ENCODE results near the gene KIFAP3.

- no peak for TF ChIP-seq EZH2 (IDR thresholded peaks at IDR 0.05; ENCODE audit: borderline replicate concordance, insufficient read depth, low read depth, low read length, poor library complexity, severe bottlenecking)
- TF ChIP-seq, protein P1, sequence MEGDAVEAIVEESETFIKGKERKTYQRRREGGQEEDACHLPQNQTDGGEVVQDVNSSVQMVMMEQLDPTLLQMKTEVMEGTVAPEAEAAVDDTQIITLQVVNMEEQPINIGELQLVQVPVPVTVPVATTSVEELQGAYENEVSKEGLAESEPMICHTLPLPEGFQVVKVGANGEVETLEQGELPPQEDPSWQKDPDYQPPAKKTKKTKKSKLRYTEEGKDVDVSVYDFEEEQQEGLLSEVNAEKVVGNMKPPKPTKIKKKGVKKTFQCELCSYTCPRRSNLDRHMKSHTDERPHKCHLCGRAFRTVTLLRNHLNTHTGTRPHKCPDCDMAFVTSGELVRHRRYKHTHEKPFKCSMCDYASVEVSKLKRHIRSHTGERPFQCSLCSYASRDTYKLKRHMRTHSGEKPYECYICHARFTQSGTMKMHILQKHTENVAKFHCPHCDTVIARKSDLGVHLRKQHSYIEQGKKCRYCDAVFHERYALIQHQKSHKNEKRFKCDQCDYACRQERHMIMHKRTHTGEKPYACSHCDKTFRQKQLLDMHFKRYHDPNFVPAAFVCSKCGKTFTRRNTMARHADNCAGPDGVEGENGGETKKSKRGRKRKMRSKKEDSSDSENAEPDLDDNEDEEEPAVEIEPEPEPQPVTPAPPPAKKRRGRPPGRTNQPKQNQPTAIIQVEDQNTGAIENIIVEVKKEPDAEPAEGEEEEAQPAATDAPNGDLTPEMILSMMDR (IDR thresholded peaks at IDR 0.05), result no peak
Measured at GRCh38 chr1:170097449-170097948, 23.0 kb upstream of the KIFAP3 start.
